22Rv1 (cell line): ENCODE results near the gene GPNMB.
A peak's percentile ranks its signal among the peaks of the same experiment; 100 is the strongest.

Experiments
- H3K27ac ChIP-seq: fragments of 450-650 bp; 2 replicates; pipeline ENCODE4 v1.5.1; 2017
- CTCF ChIP-seq: fragments of 450-650 bp; IDR thresholded peaks from 2 replicates; pipeline ENCODE4 v1.5.1; 2017; ENCODE audit warnings: mild to moderate bottlenecking
- ZFX ChIP-seq: fragments of 450-650 bp; IDR thresholded peaks from 2 replicates; pipeline ENCODE4 v1.6.1; 2017; ENCODE audit warnings: antibody characterized with exemption, borderline replicate concordance

GPNMB gene

GRCh38 chr7:23293500-23294073, 47.0 kb downstream of the GPNMB start:
- no peak for TF ChIP-seq CTCF
- H3K27ac ChIP-seq: no peak overlapping the region

GRCh38 chr7:23294549-23295400, 48.2 kb downstream of the GPNMB start:
- TF ChIP-seq ZFX (no peak), CTCF (no peak)
- H3K27ac ChIP-seq: no peak overlapping the region

GRCh38 chr7:23295401-23295697, 48.8 kb downstream of the GPNMB start:
- no peak overlapping the region for H3K27ac ChIP-seq
- TF ChIP-seq ZFX (no peak), CTCF (no peak)

- TF ChIP-seq CTCF: no peak
- no peak for TF ChIP-seq ZFX
- peak overlapping the region; percentile 72 for H3K27ac ChIP-seq
Measured at GRCh38 chr7:23298141-23298881, 51.7 kb downstream of the GPNMB start.

GRCh38 chr7:23298885-23299769, 52.6 kb downstream of the GPNMB start, which contains the start of gene MALSU1:
Gene MALSU1 (plus strand): TSS chr7:23299339. CDS start chr7:23299353, 14 bp downstream.
- TF ChIP-seq ZFX (0 out of 2 replicates have a peak, but pooled peaks have one; percentile 63), CTCF (no peak)
- peak within 1 kb of the TSS; percentile 72 for H3K27ac ChIP-seq

GRCh38 chr7:23299770-23300300, 53.3 kb downstream of the GPNMB start:
- H3K27ac ChIP-seq: peak overlapping the region; percentile 72
- TF ChIP-seq CTCF (no peak), ZFX (no peak)
